GM12878 (cell line): Measurements from ENCODE around the gene DUSP22. TPM values are rescaled to one million over a fixed set of nuclear protein-coding genes. Genes with fewer than 3 reads are reported as not detected.
A peak's percentile ranks its signal among the peaks of the same experiment; 100 is the strongest.

Source experiments
- ATAC-seq: fragments of 200-7000 bp; cut with Tn5 transposase; 3 replicates; pipeline ENCODE4 v1.9.1; 2020; ENCODE audit warnings: mild to moderate bottlenecking, moderate library complexity
- BruUV-seq: library from RNA; stranded (reverse); fragments of 400-500 nt; replicated peaks from 2 replicates; lab custom pipeline; 2021; lab: Mats Ljungman, UMichigan
- CTCF ChIA-PET: fragments of 300-600 bp; sonication (Branson Sonifier 250); formaldehyde crosslinking; extraction: SDS; loops from one replicate; lab custom pipeline; 2021; ENCODE audit warnings: inconsistent platforms; lab: Yijun Ruan, JAX
- POLR2A ChIA-PET: fragments of 350-600 bp; formaldehyde crosslinking; extraction: SDS; loops from one replicate; lab custom pipeline; 2021; ENCODE audit warnings: inconsistent platforms; lab: Charles Lee
- RAD21 ChIA-PET: fragments of 300-600 bp; sonication (Branson Sonifier 250); formaldehyde crosslinking; loops from one replicate; lab custom pipeline; 2023; ENCODE audit warnings: antibody characterized with exemption; ENCODE audit not compliant: unreplicated experiment; lab: Charles Lee
- SMC1A ChIA-PET: fragments of 300-600 bp; sonication (Branson Sonifier 250); formaldehyde crosslinking; loops from one replicate; lab custom pipeline; 2023; ENCODE audit not compliant: unreplicated experiment, uncharacterized antibody; lab: Charles Lee
- DNase-seq: peaks from one replicate; pipeline ENCODE4 v3.0.0-alpha.2; 2011; ENCODE audit warnings: low read depth, low spot score
- FAIRE-seq: peaks from 3 replicates; lab custom pipeline; 2011; peaks lifted over from hg19 to GRCh38; lab: Jason Lieb, UNC
- H2AFZ ChIP-seq: 2 replicates; pipeline ENCODE4 v1.6.0; 2011; ENCODE audit warnings: low read depth, low read length, control low read depth; ENCODE audit not compliant: control insufficient read depth
- H3K27ac ChIP-seq: 2 replicates; pipeline ENCODE4 v1.5.1; 2011; ENCODE audit warnings: control low read depth; ENCODE audit not compliant: control insufficient read depth, insufficient read depth
- H3K27me3 ChIP-seq, 2 experiments: replicated peaks in 1 of 2; 2 replicates each; pipeline versions ENCODE4 v1.6.0 to v1.6.1; 2011; ENCODE audit warnings: low read length in 1 of 2; ENCODE audit not compliant: control insufficient read depth in 2 of 2, insufficient read depth in 2 of 2
- H3K36me3 ChIP-seq, 2 experiments: 2 replicates each; pipeline ENCODE4 v1.5.1; 2011; ENCODE audit warnings: low read length in 1 of 2; ENCODE audit not compliant: control insufficient read depth in 2 of 2, insufficient read depth in 2 of 2
- H3K4me1 ChIP-seq: 2 replicates; pipeline ENCODE4 v1.6.1; 2011; ENCODE audit warnings: mild to moderate bottlenecking, low read length, moderate library complexity, mixed read lengths; ENCODE audit not compliant: control insufficient read depth, insufficient read depth
- H3K4me2 ChIP-seq: 2 replicates; pipeline ENCODE4 v1.6.0; 2011; ENCODE audit warnings: control low read depth; ENCODE audit not compliant: control insufficient read depth, insufficient read depth
- H3K4me3 ChIP-seq: fragments of 200-600 bp; sonication (generic); 2 replicates; pipeline ENCODE4 v1.5.1; 2016
- H3K79me2 ChIP-seq: 2 replicates; pipeline ENCODE4 v1.6.0; 2011; ENCODE audit warnings: low read length; ENCODE audit not compliant: control insufficient read depth, insufficient read depth
- H3K9ac ChIP-seq: 2 replicates; pipeline ENCODE4 v1.8.0; 2011; ENCODE audit warnings: low read length, control low read depth, mixed read lengths; ENCODE audit not compliant: control insufficient read depth, insufficient read depth
- H3K9me3 ChIP-seq: replicated peaks from 3 replicates; pipeline ENCODE4 v1.5.1; 2011; ENCODE audit warnings: mild to moderate bottlenecking, low read length; ENCODE audit not compliant: control insufficient read depth, insufficient read depth
- H4K20me1 ChIP-seq: 2 replicates; pipeline ENCODE4 v1.6.0; 2011; ENCODE audit not compliant: control insufficient read depth, insufficient read depth
- EED ChIP-seq: sonication (generic); IDR thresholded peaks from 2 replicates; pipeline ENCODE4 v1.6.1; 2016; ENCODE audit warnings: antibody characterized with exemption, low read depth
- IRF4 ChIP-seq: IDR thresholded peaks from 2 replicates; pipeline ENCODE4 v1.6.1; 2011; ENCODE audit warnings: low read depth, low read length
- POLR2AphosphoS2 ChIP-seq: IDR thresholded peaks from 2 replicates; pipeline ENCODE4 v1.6.1; 2011; ENCODE audit warnings: low read depth, mild to moderate bottlenecking, low read length, improper control_type of control experiment, moderate library complexity
- ZNF687 ChIP-seq: fragments of 450-650 bp; IDR thresholded peaks from 2 replicates; pipeline ENCODE4 v1.6.1; 2017; ENCODE audit warnings: mild to moderate bottlenecking, moderate library complexity
- WGBS: methylation state at CpG from one replicate; pipeline ENCODE4 v1.1.6; 2016; ENCODE audit warnings: low lambda C conversion rate; ENCODE audit not compliant: insufficient replicate concordance, insufficient coverage; ENCODE audit errors: missing lambda C conversion rate; 5-methylcytosine and 5-hydroxymethylcytosine counted together
- in situ Hi-C: fragments of 300-500 bp; cut with MboI; formaldehyde crosslinking; loops from 9 replicates; pipeline ENCODE4 v1.14.3; 2018; ENCODE audit warnings: mixed read lengths
- intact Hi-C: fragments of 100-400 bp; cut with micrococcal nuclease; formaldehyde crosslinking; loops from one replicate; pipeline ENCODE4 v1.14.2; 2022; ENCODE audit not compliant: unreplicated experiment
- polyA plus RNA-seq, 11 experiments: library from polyadenylated mRNA; depleted of rRNA in 4 of 11; unstranded in 6 of 11; stranded (reverse) in 5 of 11; fragments of >200 nt; fragmentation: Nextera tagmentation in 4 of 11; fragmentation: Illumina TruSeq in 1 of 11; extraction: Ambion mirVana in 4 of 11; extraction: Trizol in 1 of 11; gene quantifications; 1 replicate in 1 of 11; 2 replicates in 10 of 11; pipeline versions ENCODE4 v1.2.1 to v1.2.3, GENCODE V29; 2011 to 2016; ENCODE audit warnings: inconsistent platforms in 2 of 11, missing spikeins in 2 of 11, low read depth in 1 of 11
- total RNA-seq, 4 experiments: library from RNA; depleted of rRNA in 3 of 4; stranded (reverse); fragments of >200 nt in 3 of 4; fragmentation: Illumina TruSeq in 1 of 4; extraction: Trizol in 1 of 4; gene quantifications; 2 replicates each; pipeline versions ENCODE4 v1.2.1 to v1.2.3, GENCODE V29; 2013 to 2021

Gene DUSP22
- total and polyA plus RNA-seq, 10 of the 15 experiments (the other 5 are each of a cell fraction or from before 2014, with no cell fraction given) = 78.9 to 156 (median 107) TPM

DNA sequence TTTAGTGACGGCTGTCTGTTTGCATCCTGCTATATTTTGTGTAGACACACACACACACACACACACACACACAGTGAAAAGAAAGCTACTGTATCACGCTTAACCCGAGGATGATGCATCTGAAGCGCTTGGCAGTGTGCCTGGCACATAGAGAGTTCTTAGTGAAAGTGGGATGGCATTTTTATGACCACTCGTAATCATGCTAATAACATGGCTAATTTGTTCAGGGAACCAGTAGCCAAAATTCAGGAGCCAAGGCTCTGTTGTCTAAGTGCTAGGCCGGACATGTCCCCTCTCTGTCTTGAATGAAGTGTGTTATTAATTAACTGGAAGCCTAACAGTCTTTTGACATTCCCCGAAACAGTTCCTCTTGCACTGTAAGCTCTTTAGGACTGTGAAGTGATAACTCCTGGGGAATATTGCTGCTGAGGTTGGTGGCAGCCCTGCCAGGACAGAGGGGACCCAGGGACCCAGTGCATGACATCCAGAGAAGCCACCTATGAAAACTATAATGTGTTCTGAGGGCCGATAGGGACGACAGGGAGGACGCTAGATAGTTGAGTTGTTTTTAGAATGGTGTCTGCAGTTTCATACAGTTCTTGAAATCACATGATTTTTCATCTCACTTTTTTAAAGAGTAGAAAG, 54.2 kb downstream of the DUSP22 start:
- H4K20me1 ChIP-seq = no peaks in the 10 kb centered on the region; the same call in 1 of the 2 replicates
- H3K27ac ChIP-seq = peak overlapping the region; percentile 84
- DNase-seq = no peak
- peaks cover 37 to 56% of the 10 kb centered on the region in 2 experiments for H3K36me3 ChIP-seq
- peak overlapping the region; percentile 55 for H3K4me2 ChIP-seq
- 59% methylated on average over 10 of the region's 10 CpGs for WGBS
- ChIA-PET RAD21 (interaction anchor here (0.7 to 4.2 kb wide), 4 partner anchors 9 to 33 kb away, joined by 3 to 27 read pairs (median 6); no protein-coding TSS in a partner anchor), SMC1A (interaction anchor here (0.8 to 10.4 kb wide), 7 partner anchors 10 to 45 kb away, joined by 3 to 106 read pairs (median 12); partner anchors contain the start of gene IRF4), CTCF (interaction anchor here (1.3 kb wide), 1 partner anchor 20 kb away, joined by 3 read pairs; no protein-coding TSS in a partner anchor), POLR2A (interaction anchor here (0.7 to 2.4 kb wide), 4 partner anchors 14 to 40 kb away, joined by 3 to 10 read pairs (median 6); no protein-coding TSS in a partner anchor)
- no peak for FAIRE-seq
- no peak for ATAC-seq
- H3K9ac ChIP-seq = peak overlapping the region; percentile 59
- no peaks in the 10 kb centered on the region for H3K27me3 ChIP-seq
- H3K4me1 ChIP-seq = peaks cover 72% of the 10 kb centered on the region
- H3K79me2 ChIP-seq = peaks cover 45% of the 10 kb centered on the region
- no peak for TF ChIP-seq IRF4
- peak; percentile 27; the same call in 1 of the 2 replicates for TF ChIP-seq EED
- TF ChIP-seq ZNF687 = peak; percentile 50; the same call in 1 of the 2 replicates
- TF ChIP-seq POLR2AphosphoS2 = 0 out of 2 replicates have a peak, but pooled peaks have one; percentile 56
- H3K9me3 ChIP-seq = no peaks in the 10 kb centered on the region
- TSS peak; percentile 6 for BruUV-seq
- H2AFZ ChIP-seq = no peak overlapping the region
- intact Hi-C loops = no loop called here
- H3K4me3 ChIP-seq = peak overlapping the region; percentile 24; the same call in 1 of the 2 replicates
- in situ Hi-C loops = no loop called here
